ENCODE results near the gene ABAT. TPM values are rescaled to one million over a fixed set of nuclear protein-coding genes. Genes with fewer than 3 reads are reported as not detected.

The ABAT gene
- total RNA-seq, 1 experiment from 2014 or later = 7.3 TPM

- WGBS (ENCODE audit: extremely low coverage, insufficient read length, low lambda C conversion rate) = no CpG with 5 or more reads among the region's 3 CpGs
- no peaks in the 10 kb centered on the region for H3K23me2 ChIP-seq (ENCODE audit: insufficient read length, low read depth, low read length, poor library complexity, severe bottlenecking)
- H2BK20ac ChIP-seq (ENCODE audit: low read depth, low read length, poor library complexity, severe bottlenecking) = no peak overlapping the region
- H2BK15ac ChIP-seq (ENCODE audit: low read depth, low read length) = no peak overlapping the region
- H3K79me1 ChIP-seq (ENCODE audit: insufficient read depth, low read depth, low read length, poor library complexity, severe bottlenecking) = no peaks in the 10 kb centered on the region
- DNase-seq = no peak
- H4K91ac ChIP-seq (ENCODE audit: insufficient read length, low read depth, low read length) = no peak overlapping the region
- no peak overlapping the region for H3T11ph ChIP-seq (ENCODE audit: low read length)
- no peak overlapping the region for H3K4ac ChIP-seq (ENCODE audit: low read depth, low read length)
- H2BK12ac ChIP-seq (ENCODE audit: insufficient read length, low read depth, low read length) = no peak overlapping the region
- no peak overlapping the region for H4K5ac ChIP-seq (ENCODE audit: insufficient read length, low read depth, low read length)
- no peaks in the 10 kb centered on the region for H3K4me1 Mint-ChIP-seq
- no peak overlapping the region for H3K4me3 Mint-ChIP-seq
- H3K27ac ChIP-seq (ENCODE audit: insufficient read length, low read depth, low read length) = no peak overlapping the region
- H3K14ac ChIP-seq (ENCODE audit: insufficient read depth, low read length) = no peak overlapping the region
- H3K9me3 Mint-ChIP-seq = no peaks in the 10 kb centered on the region
- no peak overlapping the region for H2BK120ac ChIP-seq (ENCODE audit: low read depth, low read length, poor library complexity, severe bottlenecking)
- no peaks in the 10 kb centered on the region for H3K9me3 ChIP-seq (ENCODE audit: control insufficient read depth, low read depth, low read length)
- H3K56ac ChIP-seq (ENCODE audit: insufficient read length, low read depth, low read length) = no peak overlapping the region
- no peak overlapping the region; a peak in 1 of 7 replicates for H3K27ac Mint-ChIP-seq
- TF ChIP-seq CTCF (conservative IDR thresholded peaks at IDR 0.05) = no peak
- H3K9ac ChIP-seq (ENCODE audit: extremely low read depth, insufficient read length, low read length) = no peak overlapping the region
- peaks cover 53 to 95% (median 85%) of the 10 kb centered on the region in 3 experiments; a peak in 6 of 7 replicates for H3K36me3 Mint-ChIP-seq (ENCODE audit: insufficient read depth in 1 of 3, low read depth in 3 of 3)
- H3K4me1 ChIP-seq (ENCODE audit: insufficient read depth, low read length) = no peaks in the 10 kb centered on the region
- H4K8ac ChIP-seq (replicated peaks; ENCODE audit: insufficient read length, low read depth, low read length) = no peak overlapping the region
- H4K20me1 ChIP-seq (ENCODE audit: control insufficient read depth, insufficient read depth, insufficient read length) = no peaks in the 10 kb centered on the region
- no peaks in the 10 kb centered on the region for H3K27me3 ChIP-seq (ENCODE audit: insufficient read depth, low read length)
- H2AFZ ChIP-seq (ENCODE audit: low read length) = no peak overlapping the region
- no peaks in the 10 kb centered on the region for H3K27me3 Mint-ChIP-seq (ENCODE audit: low read depth)
- no peak overlapping the region for H2AK5ac ChIP-seq (ENCODE audit: insufficient read length, low read length)
- no peak overlapping the region for H3K23ac ChIP-seq (ENCODE audit: insufficient read length, low read depth, low read length)
- no peak overlapping the region for H2BK5ac ChIP-seq (ENCODE audit: insufficient read length, low read length)
- H3K4me2 ChIP-seq (ENCODE audit: insufficient read depth, insufficient read length, low read length) = no peak overlapping the region
- no peaks in the 10 kb centered on the region for H3K79me2 ChIP-seq (ENCODE audit: insufficient read depth, low read length)
- no peak overlapping the region for H3K18ac ChIP-seq (ENCODE audit: insufficient read length, low read depth, low read length)
Observed at GRCh38 chr16:8808009-8808408, 133.6 kb downstream of the ABAT start.
